ENCODE measurements around the gene PPP2R2B. TPM values are rescaled to one million over a fixed set of nuclear protein-coding genes. Genes with fewer than 3 reads are reported as not detected.

Gene PPP2R2B
- total and polyA plus RNA-seq, 2 experiments from 2014 or later = 14.4 to 21.1 TPM

DNA sequence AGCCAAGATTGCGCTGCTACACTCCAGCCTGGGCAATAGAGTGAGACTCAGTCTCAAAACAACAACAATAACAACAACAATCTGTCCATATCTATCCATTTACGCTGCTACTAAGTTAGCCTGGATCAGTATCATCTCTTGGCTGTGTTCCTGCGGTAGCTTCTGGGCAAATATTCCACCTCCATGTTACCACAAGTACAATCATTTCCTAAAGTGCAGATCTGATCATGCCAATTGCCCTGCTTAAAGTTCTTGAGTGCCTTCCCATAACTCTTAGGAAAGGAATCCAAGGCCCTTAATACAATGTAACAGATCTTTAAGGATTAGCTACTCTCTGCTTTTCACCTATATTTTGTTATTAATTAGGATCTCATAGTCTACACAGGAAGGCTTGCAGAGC lies 15.4 kb upstream of the PPP2R2B start:
- H3K4me1 ChIP-seq (ENCODE audit: low read depth) = peaks cover 8% of the 10 kb centered on the region
- H3K27me3 ChIP-seq = no peaks in the 10 kb centered on the region
- no peaks in the 10 kb centered on the region for H3K9me3 ChIP-seq (ENCODE audit: low read depth)
- H3K27ac ChIP-seq = no peak overlapping the region
- no peaks in the 10 kb centered on the region for H3K36me3 ChIP-seq
- TF ChIP-seq, protein P1, sequence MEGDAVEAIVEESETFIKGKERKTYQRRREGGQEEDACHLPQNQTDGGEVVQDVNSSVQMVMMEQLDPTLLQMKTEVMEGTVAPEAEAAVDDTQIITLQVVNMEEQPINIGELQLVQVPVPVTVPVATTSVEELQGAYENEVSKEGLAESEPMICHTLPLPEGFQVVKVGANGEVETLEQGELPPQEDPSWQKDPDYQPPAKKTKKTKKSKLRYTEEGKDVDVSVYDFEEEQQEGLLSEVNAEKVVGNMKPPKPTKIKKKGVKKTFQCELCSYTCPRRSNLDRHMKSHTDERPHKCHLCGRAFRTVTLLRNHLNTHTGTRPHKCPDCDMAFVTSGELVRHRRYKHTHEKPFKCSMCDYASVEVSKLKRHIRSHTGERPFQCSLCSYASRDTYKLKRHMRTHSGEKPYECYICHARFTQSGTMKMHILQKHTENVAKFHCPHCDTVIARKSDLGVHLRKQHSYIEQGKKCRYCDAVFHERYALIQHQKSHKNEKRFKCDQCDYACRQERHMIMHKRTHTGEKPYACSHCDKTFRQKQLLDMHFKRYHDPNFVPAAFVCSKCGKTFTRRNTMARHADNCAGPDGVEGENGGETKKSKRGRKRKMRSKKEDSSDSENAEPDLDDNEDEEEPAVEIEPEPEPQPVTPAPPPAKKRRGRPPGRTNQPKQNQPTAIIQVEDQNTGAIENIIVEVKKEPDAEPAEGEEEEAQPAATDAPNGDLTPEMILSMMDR (IDR thresholded peaks at IDR 0.05; ENCODE audit: low read depth, low read length) = no peak
- no peak overlapping the region for H3K4me3 ChIP-seq
- no peak for DNase-seq (ENCODE audit: low read depth in 1 of 2, low spot score in 1 of 2)

DNA sequence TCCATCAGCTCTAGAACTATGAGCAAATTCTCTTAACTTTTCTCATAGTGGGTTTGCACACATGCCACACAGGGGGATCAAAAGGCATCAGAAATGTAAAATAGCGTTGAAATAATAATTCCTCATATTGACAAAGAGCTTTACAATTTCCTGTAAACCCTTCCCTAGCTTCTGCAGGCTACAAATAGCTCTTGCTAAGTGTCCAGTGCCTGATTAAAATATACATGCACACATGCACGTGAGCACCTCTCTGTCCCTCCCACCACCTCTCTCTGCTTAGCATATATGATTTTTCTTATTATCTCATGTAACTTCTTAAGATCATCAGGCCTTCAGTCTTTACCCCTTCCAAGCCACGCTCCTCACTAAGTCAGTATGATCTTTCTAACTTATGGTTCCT lies 13.7 kb upstream of the PPP2R2B start:
- Histone ChIP-seq H3K36me3 (no peaks in the 10 kb centered on the region), H3K9me3 (ENCODE audit: low read depth) (no peaks in the 10 kb centered on the region), H3K4me3 (no peak overlapping the region), H3K27ac (no peak overlapping the region), H3K27me3 (no peaks in the 10 kb centered on the region), H3K4me1 (ENCODE audit: low read depth) (peaks cover 8% of the 10 kb centered on the region)
- no peak for DNase-seq (ENCODE audit: low read depth in 1 of 2, low spot score in 1 of 2)
- TF ChIP-seq, protein P1 (IDR thresholded peaks at IDR 0.05; ENCODE audit: low read depth, low read length) = no peak

DNA sequence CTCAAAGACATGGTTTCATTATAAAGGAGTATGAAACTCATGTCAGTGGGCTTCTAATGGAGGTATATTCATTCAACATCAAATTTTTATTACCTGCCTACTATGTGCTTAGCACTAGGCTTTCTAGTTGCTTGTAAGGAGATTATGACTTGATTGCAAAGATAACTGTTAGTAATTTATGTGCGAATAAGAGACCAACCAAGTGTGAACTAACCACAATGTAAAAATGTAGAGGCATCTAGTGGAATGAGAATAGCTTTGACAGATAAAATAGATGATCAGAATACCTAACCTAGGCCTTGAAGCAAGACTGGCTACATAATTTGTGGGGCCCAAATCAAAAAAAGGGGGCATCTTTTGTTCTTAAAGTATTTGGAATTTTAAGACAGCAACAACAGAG lies 13.0 kb upstream of the PPP2R2B start:
- H3K27me3 ChIP-seq = no peaks in the 10 kb centered on the region
- no peak overlapping the region for H3K4me3 ChIP-seq
- no peaks in the 10 kb centered on the region for H3K9me3 ChIP-seq (ENCODE audit: low read depth)
- no peak overlapping the region for H3K27ac ChIP-seq
- no peaks in the 10 kb centered on the region for H3K36me3 ChIP-seq
- TF ChIP-seq, protein P1 (IDR thresholded peaks at IDR 0.05; ENCODE audit: low read depth, low read length) = no peak
- DNase-seq (ENCODE audit: low read depth in 1 of 2, low spot score in 1 of 2) = no peak
- peaks cover 8% of the 10 kb centered on the region for H3K4me1 ChIP-seq (ENCODE audit: low read depth)

DNA sequence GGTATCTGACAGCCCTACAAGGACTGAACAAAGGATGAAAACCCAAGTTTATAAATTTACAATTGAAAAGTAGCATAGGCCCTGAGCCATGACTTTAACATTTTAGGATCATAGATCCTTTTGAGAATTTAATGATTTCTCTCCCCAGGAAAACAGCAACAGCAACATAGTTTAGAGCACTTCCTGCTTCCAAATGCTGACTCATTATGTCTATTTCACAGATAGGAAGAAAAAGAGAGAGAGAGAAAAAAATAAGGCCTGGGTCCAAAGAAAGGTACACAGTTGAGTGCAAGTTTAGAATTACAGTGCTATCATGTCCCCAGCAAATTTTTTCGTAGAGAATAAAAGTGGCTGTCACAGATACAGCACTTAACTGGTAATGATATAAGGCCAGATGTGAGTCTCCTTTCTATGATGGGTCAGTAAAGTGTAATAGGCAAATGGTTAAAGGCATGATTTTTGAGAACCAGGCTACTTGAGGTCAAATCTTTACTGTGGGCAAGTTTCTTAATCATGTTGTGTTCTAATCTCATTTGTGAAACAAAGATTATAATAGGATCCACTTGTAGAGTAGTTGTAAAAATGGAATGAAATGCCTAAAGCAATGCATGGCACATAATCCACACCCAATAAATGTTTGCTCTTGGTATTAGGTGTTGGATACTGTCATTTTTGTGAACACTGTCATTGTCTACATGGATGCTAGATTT lies 12.3 kb upstream of the PPP2R2B start:
- H3K27ac ChIP-seq = no peak overlapping the region
- DNase-seq (ENCODE audit: low read depth in 1 of 2, low spot score in 1 of 2) = peak in 1 of 2 donors; percentile 13
- no peaks in the 10 kb centered on the region for H3K27me3 ChIP-seq

DNA sequence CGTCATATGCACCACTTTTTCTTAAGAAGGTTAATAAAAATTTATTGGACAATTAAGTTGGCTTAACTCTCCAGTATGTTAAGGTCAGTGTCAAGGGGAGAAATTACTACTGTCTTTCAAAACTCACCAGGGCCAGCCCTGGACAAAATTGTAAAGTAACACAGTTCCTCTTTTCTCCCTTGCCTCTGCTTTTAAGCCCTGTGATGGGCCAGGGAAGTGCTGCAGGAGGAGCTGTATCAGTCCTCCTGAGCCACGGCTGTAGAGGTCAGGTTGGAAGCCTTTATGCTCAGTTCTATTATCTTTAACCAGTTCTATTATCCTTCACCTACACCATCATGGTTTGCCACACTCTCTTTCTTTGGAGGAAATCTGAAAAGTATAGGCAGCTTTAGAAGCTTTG lies 11.5 kb upstream of the PPP2R2B start:
- Histone ChIP-seq H3K9me3 (ENCODE audit: low read depth) (no peaks in the 10 kb centered on the region), H3K4me1 (ENCODE audit: low read depth) (peaks cover 8% of the 10 kb centered on the region), H3K27me3 (no peaks in the 10 kb centered on the region), H3K4me3 (no peak overlapping the region), H3K27ac (no peak overlapping the region), H3K36me3 (no peaks in the 10 kb centered on the region)
- TF ChIP-seq, protein P1 (IDR thresholded peaks at IDR 0.05; ENCODE audit: low read depth, low read length) = no peak
- DNase-seq (ENCODE audit: low read depth in 1 of 2, low spot score in 1 of 2) = no peak

More for the DNA sequence above, 12.3 kb upstream of the PPP2R2B start:
- TF ChIP-seq, protein P1 (IDR thresholded peaks at IDR 0.05; ENCODE audit: low read depth, low read length) = no peak
- H3K4me1 ChIP-seq (ENCODE audit: low read depth) = peaks cover 8% of the 10 kb centered on the region
- H3K4me3 ChIP-seq = no peak overlapping the region
- H3K36me3 ChIP-seq = no peaks in the 10 kb centered on the region
- H3K9me3 ChIP-seq (ENCODE audit: low read depth) = no peaks in the 10 kb centered on the region

Measured in cardiac muscle cell (in vitro differentiated cells and primary cell).